Neural cell (in vitro differentiated cells): ENCODE results near the gene CHST8. TPM values are rescaled to one million over a fixed set of nuclear protein-coding genes. Genes with fewer than 3 reads are reported as not detected.

Experiments
- H2AFZ ChIP-seq: fragments of 200-600, 300-800 bp; sonication (generic), shearing (Covaris generic); 2 replicates; pipeline ENCODE4 v1.6.0; 2014; ENCODE audit warnings: low read depth, mild to moderate bottlenecking, antibody characterized with exemption, low read length, moderate library complexity
- H3F3A ChIP-seq: fragments of 200-600 bp; shearing (Covaris generic); 2 replicates; pipeline ENCODE4 v1.6.1; 2016; ENCODE audit warnings: mild to moderate bottlenecking, moderate library complexity, mixed read lengths, antibody characterized with exemption, low read length; ENCODE audit not compliant: insufficient read depth, poor library complexity, severe bottlenecking
- H3K27ac ChIP-seq: fragments of 200-600, 300-800 bp; sonication (generic), shearing (Covaris generic); 2 replicates; pipeline ENCODE4 v1.5.1; 2014; ENCODE audit warnings: mild to moderate bottlenecking, low read length, moderate library complexity
- H3K27me3 ChIP-seq: fragments of 300-800, 200-600 bp; sonication (generic), shearing (Covaris generic); 2 replicates; pipeline ENCODE4 v1.6.0; 2014; ENCODE audit warnings: mild to moderate bottlenecking, low read depth, low read length, moderate library complexity; ENCODE audit not compliant: insufficient read depth
- H3K36me3 ChIP-seq: fragments of 300-800, 200-600 bp; sonication (generic), shearing (Covaris generic); 2 replicates; pipeline ENCODE4 v1.5.1; 2014; ENCODE audit warnings: mild to moderate bottlenecking, antibody characterized with exemption, low read length, moderate library complexity; ENCODE audit not compliant: insufficient read depth
- H3K4me2 ChIP-seq: fragments of 300-800, 200-600 bp; sonication (generic), shearing (Covaris generic); 2 replicates; pipeline ENCODE4 v1.6.0; 2014; ENCODE audit warnings: mild to moderate bottlenecking, low read length
- H3K4me3 ChIP-seq: fragments of 300-800, 200-600 bp; sonication (generic), shearing (Covaris generic); 2 replicates; pipeline ENCODE4 v1.5.1; 2014; ENCODE audit warnings: mild to moderate bottlenecking, low read length, moderate library complexity
- H3K79me2 ChIP-seq: fragments of 200-600 bp; shearing (Covaris generic); replicated peaks from 2 replicates; pipeline ENCODE4 v1.6.0; 2014; ENCODE audit warnings: mild to moderate bottlenecking, low read length, moderate library complexity; ENCODE audit not compliant: insufficient read depth
- H3K9ac ChIP-seq: fragments of 300-800, 200-600 bp; sonication (generic), shearing (Covaris generic); 2 replicates; pipeline ENCODE4 v1.6.1; 2016; ENCODE audit warnings: mild to moderate bottlenecking, low read length, mixed read lengths
- H3K9me2 ChIP-seq: fragments of 200-600 bp; shearing (Covaris generic); 2 replicates; pipeline ENCODE4 v1.6.1; 2016; ENCODE audit warnings: mild to moderate bottlenecking, low read length, mixed read lengths; ENCODE audit not compliant: insufficient read depth
- H3K9me3 ChIP-seq: fragments of 200-600, 300-800 bp; sonication (generic), shearing (Covaris generic); 2 replicates; pipeline ENCODE4 v1.6.1; 2016; ENCODE audit warnings: mild to moderate bottlenecking, mixed run types, low read length, moderate library complexity, mixed read lengths
- H4K20me1 ChIP-seq: fragments of 200-600 bp; shearing (Covaris generic); 2 replicates; pipeline ENCODE4 v1.6.1; 2016; ENCODE audit warnings: mild to moderate bottlenecking, mixed run types; ENCODE audit not compliant: insufficient read depth
- EP300 ChIP-seq: fragments of 450-650 bp; conservative IDR thresholded peaks from 2 replicates; pipeline ENCODE4 v1.6.1; 2014; ENCODE audit warnings: antibody characterized with exemption, mild to moderate bottlenecking, moderate library complexity; ENCODE audit not compliant: poor library complexity, severe bottlenecking
- EZH2 ChIP-seq: fragments of 200-600, 300-800 bp; shearing (Covaris generic), sonication (generic); IDR thresholded peaks from 2 replicates; pipeline ENCODE4 v1.6.1; 2014; ENCODE audit warnings: antibody characterized with exemption, low read length, borderline replicate concordance, mild to moderate bottlenecking; ENCODE audit not compliant: insufficient read depth, poor library complexity, severe bottlenecking
- MXI1 ChIP-seq: fragments of 450-650 bp; conservative IDR thresholded peaks from 2 replicates; pipeline ENCODE4 v1.6.1; 2014; ENCODE audit warnings: antibody characterized with exemption, mild to moderate bottlenecking; ENCODE audit not compliant: poor library complexity, severe bottlenecking
- POLR2AphosphoS5 ChIP-seq: IDR thresholded peaks from 2 replicates; pipeline ENCODE4 v1.6.1; 2012
- RAD21 ChIP-seq: fragments of 450-650 bp; conservative IDR thresholded peaks from 2 replicates; pipeline ENCODE4 v1.6.1; 2014; ENCODE audit warnings: antibody characterized with exemption, mild to moderate bottlenecking, moderate library complexity
- SMC3 ChIP-seq: fragments of 450-650 bp; conservative IDR thresholded peaks from 2 replicates; pipeline ENCODE4 v1.6.1; 2014; ENCODE audit warnings: antibody characterized with exemption, mild to moderate bottlenecking, moderate library complexity; ENCODE audit not compliant: poor library complexity
- TAF1 ChIP-seq: IDR thresholded peaks from 2 replicates; pipeline ENCODE4 v1.6.1; 2012; ENCODE audit warnings: low read depth
- polyA minus RNA-seq: library from RNA; depleted of rRNA, polyadenylated mRNA; stranded (reverse); fragments of >200 nt; gene quantifications from 2 replicates; pipeline ENCODE4 v1.2.3, GENCODE V29; 2014
- polyA plus RNA-seq: library from polyadenylated mRNA; depleted of rRNA; stranded (reverse); fragments of >200 nt; gene quantifications from 2 replicates; pipeline ENCODE4 v1.2.3, GENCODE V29; 2014
- TF ChIP-seq, protein P1 (sequence below): IDR thresholded peaks from 2 replicates; pipeline ENCODE4 v1.6.1; 2012; ENCODE audit warnings: borderline replicate concordance
- TF ChIP-seq, protein P2 (sequence below): fragments of 450-650 bp; IDR thresholded peaks from 2 replicates; pipeline ENCODE4 v1.5.1; 2014; ENCODE audit warnings: antibody characterized with exemption, mild to moderate bottlenecking, moderate library complexity; ENCODE audit not compliant: poor library complexity, severe bottlenecking

The CHST8 gene, protein sequence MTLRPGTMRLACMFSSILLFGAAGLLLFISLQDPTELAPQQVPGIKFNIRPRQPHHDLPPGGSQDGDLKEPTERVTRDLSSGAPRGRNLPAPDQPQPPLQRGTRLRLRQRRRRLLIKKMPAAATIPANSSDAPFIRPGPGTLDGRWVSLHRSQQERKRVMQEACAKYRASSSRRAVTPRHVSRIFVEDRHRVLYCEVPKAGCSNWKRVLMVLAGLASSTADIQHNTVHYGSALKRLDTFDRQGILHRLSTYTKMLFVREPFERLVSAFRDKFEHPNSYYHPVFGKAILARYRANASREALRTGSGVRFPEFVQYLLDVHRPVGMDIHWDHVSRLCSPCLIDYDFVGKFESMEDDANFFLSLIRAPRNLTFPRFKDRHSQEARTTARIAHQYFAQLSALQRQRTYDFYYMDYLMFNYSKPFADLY
- polyA plus RNA-seq, result 5.8 and 7.1 TPM in 2 replicates
- polyA minus RNA-seq, result 5.7 and 9.0 TPM in 2 replicates

DNA sequence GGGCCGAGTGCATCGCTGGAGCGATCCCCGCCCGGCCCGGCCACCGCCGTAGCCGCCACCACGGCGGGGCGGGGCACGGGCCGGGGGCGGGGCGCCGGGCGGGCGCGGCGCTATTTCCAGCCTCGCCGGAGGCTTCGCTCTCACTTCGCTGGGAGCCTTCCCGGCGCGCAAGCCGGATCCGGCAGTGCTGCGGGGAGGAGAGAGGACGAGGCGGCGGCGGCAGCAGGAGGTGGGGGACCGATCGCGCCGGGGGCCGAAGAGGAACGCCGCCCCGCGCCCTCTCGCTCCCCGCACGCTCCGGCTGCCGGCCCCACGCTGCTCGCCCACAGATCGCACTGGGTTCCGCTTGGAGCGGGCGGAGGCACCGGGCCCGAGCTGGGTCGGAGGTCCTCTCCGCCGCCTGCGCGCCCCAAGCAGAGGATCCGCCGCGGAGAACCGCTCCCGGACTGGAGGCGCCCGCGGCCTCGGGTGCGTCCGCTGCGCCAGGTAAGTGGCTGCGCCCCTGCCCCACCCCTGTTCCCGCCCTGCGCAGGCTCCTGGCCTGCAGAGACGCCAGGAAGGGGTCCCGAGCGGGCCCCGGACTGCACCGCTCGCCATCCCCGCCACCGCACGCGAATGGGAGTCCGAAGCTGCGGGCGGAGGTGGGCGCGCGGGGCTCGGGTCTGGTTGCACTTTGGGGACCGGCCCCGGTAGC lies at the start of gene CHST8:
CHST8 (plus strand) TSS at position 143 of the 694 bp plus-strand sequence. CDS start 67,309 bp downstream, outside the sequence.
- Histone ChIP-seq H3K4me2 (peak within 1 kb of the TSS; percentile 73), H4K20me1 (no peaks in the 10 kb centered on the region), H2AFZ (no peak within 1 kb of the TSS), H3K9me2 (no peaks in the 10 kb centered on the region), H3F3A (no peaks in the 10 kb centered on the region), H3K27me3 (peaks cover 82% of the 10 kb centered on the region), H3K9me3 (no peaks in the 10 kb centered on the region), H3K27ac (no peak within 1 kb of the TSS), H3K4me3 (peak within 1 kb of the TSS; percentile 85), H3K36me3 (no peaks in the 10 kb centered on the region), H3K9ac (peak within 1 kb of the TSS; percentile 60), H3K79me2 (no peaks in the 10 kb centered on the region)
- TF ChIP-seq RAD21 (peak; percentile 56), EP300 (no peak), EZH2 (no peak), SMC3 (peak; percentile 54), MXI1 (no peak), TAF1 (no peak), POLR2AphosphoS5 (peak; percentile 60)
- TF ChIP-seq, protein P1, sequence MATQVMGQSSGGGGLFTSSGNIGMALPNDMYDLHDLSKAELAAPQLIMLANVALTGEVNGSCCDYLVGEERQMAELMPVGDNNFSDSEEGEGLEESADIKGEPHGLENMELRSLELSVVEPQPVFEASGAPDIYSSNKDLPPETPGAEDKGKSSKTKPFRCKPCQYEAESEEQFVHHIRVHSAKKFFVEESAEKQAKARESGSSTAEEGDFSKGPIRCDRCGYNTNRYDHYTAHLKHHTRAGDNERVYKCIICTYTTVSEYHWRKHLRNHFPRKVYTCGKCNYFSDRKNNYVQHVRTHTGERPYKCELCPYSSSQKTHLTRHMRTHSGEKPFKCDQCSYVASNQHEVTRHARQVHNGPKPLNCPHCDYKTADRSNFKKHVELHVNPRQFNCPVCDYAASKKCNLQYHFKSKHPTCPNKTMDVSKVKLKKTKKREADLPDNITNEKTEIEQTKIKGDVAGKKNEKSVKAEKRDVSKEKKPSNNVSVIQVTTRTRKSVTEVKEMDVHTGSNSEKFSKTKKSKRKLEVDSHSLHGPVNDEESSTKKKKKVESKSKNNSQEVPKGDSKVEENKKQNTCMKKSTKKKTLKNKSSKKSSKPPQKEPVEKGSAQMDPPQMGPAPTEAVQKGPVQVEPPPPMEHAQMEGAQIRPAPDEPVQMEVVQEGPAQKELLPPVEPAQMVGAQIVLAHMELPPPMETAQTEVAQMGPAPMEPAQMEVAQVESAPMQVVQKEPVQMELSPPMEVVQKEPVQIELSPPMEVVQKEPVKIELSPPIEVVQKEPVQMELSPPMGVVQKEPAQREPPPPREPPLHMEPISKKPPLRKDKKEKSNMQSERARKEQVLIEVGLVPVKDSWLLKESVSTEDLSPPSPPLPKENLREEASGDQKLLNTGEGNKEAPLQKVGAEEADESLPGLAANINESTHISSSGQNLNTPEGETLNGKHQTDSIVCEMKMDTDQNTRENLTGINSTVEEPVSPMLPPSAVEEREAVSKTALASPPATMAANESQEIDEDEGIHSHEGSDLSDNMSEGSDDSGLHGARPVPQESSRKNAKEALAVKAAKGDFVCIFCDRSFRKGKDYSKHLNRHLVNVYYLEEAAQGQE, result no peak
- TF ChIP-seq, protein P2, sequence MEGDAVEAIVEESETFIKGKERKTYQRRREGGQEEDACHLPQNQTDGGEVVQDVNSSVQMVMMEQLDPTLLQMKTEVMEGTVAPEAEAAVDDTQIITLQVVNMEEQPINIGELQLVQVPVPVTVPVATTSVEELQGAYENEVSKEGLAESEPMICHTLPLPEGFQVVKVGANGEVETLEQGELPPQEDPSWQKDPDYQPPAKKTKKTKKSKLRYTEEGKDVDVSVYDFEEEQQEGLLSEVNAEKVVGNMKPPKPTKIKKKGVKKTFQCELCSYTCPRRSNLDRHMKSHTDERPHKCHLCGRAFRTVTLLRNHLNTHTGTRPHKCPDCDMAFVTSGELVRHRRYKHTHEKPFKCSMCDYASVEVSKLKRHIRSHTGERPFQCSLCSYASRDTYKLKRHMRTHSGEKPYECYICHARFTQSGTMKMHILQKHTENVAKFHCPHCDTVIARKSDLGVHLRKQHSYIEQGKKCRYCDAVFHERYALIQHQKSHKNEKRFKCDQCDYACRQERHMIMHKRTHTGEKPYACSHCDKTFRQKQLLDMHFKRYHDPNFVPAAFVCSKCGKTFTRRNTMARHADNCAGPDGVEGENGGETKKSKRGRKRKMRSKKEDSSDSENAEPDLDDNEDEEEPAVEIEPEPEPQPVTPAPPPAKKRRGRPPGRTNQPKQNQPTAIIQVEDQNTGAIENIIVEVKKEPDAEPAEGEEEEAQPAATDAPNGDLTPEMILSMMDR, result no peak

DNA sequence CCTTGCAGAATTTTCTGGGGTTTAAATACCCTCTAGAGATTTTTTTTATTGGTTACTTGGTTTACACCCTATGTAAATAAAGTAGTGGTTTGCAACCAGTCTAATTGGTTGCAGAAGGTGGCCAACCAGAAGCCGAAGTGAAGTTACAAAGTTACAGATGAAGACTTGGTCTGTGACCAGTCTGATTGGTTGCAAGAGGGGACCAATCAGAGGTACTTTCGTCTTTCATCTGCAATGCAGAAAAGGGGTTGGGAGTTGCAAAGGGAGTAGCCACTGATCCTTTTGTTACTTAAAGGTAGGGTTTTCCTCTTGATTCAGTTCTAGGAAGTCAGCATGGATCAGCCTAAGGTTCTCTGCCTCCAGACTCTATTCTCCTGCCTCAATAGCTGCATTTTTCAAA lies 48.8 kb upstream of the CHST8 start:
- Histone ChIP-seq H3K9me3 (peaks cover 7% of the 10 kb centered on the region), H3K27ac (no peak overlapping the region), H3K4me3 (no peak overlapping the region), H3K79me2 (no peaks in the 10 kb centered on the region), H3K9me2 (no peaks in the 10 kb centered on the region), H3F3A (no peaks in the 10 kb centered on the region), H3K27me3 (no peaks in the 10 kb centered on the region), H3K4me2 (no peak overlapping the region), H4K20me1 (no peaks in the 10 kb centered on the region), H2AFZ (no peak overlapping the region), H3K36me3 (no peaks in the 10 kb centered on the region), H3K9ac (no peak overlapping the region)
- no peak for TF ChIP-seq RAD21
- TF ChIP-seq, protein P2, result no peak
- no peak for TF ChIP-seq POLR2AphosphoS5
- TF ChIP-seq EP300, result no peak
- TF ChIP-seq, protein P1, result no peak
